Right lobe of liver (tissue), 6 donors: Measurements from ENCODE around the gene KLF12. TPM values are rescaled to one million over a fixed set of nuclear protein-coding genes. Genes with fewer than 3 reads are reported as not detected.

Source experiments
- ATAC-seq, 4 donors: fragments of 200-7000 bp; cut with Tn5 transposase; one replicate each; pipeline ENCODE4 v1.9.1; 2020; ENCODE audit warnings: mild to moderate bottlenecking in 4 of 4, moderate library complexity in 4 of 4
- DNase-seq, 3 donors: peaks; one replicate each; pipeline ENCODE4 v3.0.0-alpha.2; 2020
- H3K27ac ChIP-seq, 3 donors: fragments of 200-600 bp; one replicate each; pipeline ENCODE4 v1.8.0; 2022
- H3K27me3 ChIP-seq, 2 donors: fragments of 200-600 bp; one replicate each; pipeline ENCODE4 v1.8.0; 2022
- H3K36me3 ChIP-seq, 4 donors: fragments of 200-600 bp; sonication (generic) in 1 of 4; one replicate each; pipeline versions ENCODE4 v1.5.1 to v1.8.0; 2017 to 2022; ENCODE audit warnings: control low read depth in 1 of 4
- H3K4me1 ChIP-seq, 4 donors: fragments of 200-600 bp; sonication (generic) in 1 of 4; one replicate each; pipeline versions ENCODE4 v1.5.1 to v1.8.0; 2017 to 2022; ENCODE audit warnings: control low read depth in 1 of 4
- H3K4me3 ChIP-seq, 3 donors: fragments of 200-600 bp; one replicate each; pipeline ENCODE4 v1.8.0; 2022
- H3K9me3 ChIP-seq, 4 donors: fragments of 200-600 bp; sonication (generic) in 1 of 4; one replicate each; pipeline versions ENCODE4 v1.5.1 to v1.8.0; 2017 to 2022; ENCODE audit warnings: control low read depth in 1 of 4
- CTCF ChIP-seq, 4 donors: fragments of 200-600 bp in 3 of 4; fragments of 450-650 bp in 1 of 4; IDR thresholded peaks; one replicate each; pipeline versions ENCODE4 v1.5.1 to v1.8.0; 2016 to 2022; ENCODE audit warnings: antibody characterized with exemption in 4 of 4, mild to moderate bottlenecking in 2 of 4
- POLR2A ChIP-seq: fragments of 450-650 bp; IDR thresholded peaks from one replicate; pipeline ENCODE4 v1.6.1; 2017; ENCODE audit warnings: antibody characterized with exemption, mild to moderate bottlenecking
- WGBS: methylation state at CpG from one replicate; pipeline ENCODE4 v1.1.6; 2018; ENCODE audit warnings: low coverage, low lambda C conversion rate; ENCODE audit not compliant: insufficient coverage; ENCODE audit errors: missing lambda C conversion rate; 5-methylcytosine and 5-hydroxymethylcytosine counted together
- intact Hi-C, 2 donors: fragments of 100-400 bp; cut with DNase I; formaldehyde crosslinking; loops; one replicate each; pipeline versions ENCODE4 v1.11.2 to v1.14.1; 2022
- total RNA-seq, 6 experiments: library from RNA; depleted of rRNA in 2 of 6; stranded (reverse); fragments of >200 nt in 2 of 6; fragmentation: NEBNext Ultra II Directional in 3 of 6; extraction: Animal tissue kit (Norgen Biotek cat#: 25700) in 3 of 6; gene quantifications; one replicate each; pipeline versions ENCODE4 v1.1.0 to v1.2.4, GENCODE V29; 2016 to 2023
- donor health status: DM: no; HTN: yes; CAD: no.
- donor health status: DM: no; HTN: no; CAD: no.
- donor health status: DM: no; HTN: no; CAD: no.
- donor health status: DM: no; HTN: yes; CAD: no.
- donor health status: DM: no; HTN: yes; CAD: no.

Gene KLF12
- total RNA-seq, 6 experiments from 2014 or later = 6.0 to 20.7 (median 10.4) TPM

- peaks cover 0 to 9% (median 0%) of the 10 kb centered on the region in 4 donors for H3K4me1 ChIP-seq
- ATAC-seq (no peak), DNase-seq (no peak)
- no peak overlapping the region for H3K27ac ChIP-seq
- H3K4me3 ChIP-seq = no peak overlapping the region
- H3K27me3 ChIP-seq = no peaks in the 10 kb centered on the region
- intact Hi-C loops = no loop called here
- TF ChIP-seq CTCF (IDR thresholded peaks at IDR 0.05) (no peak), POLR2A (no peak)
- no peaks in the 10 kb centered on the region for H3K36me3 ChIP-seq
- H3K9me3 ChIP-seq = no peaks in the 10 kb centered on the region
These were observed 37.4 kb upstream of the KLF12 start for GRCh38 chr13:74171641-74172040.

DNA sequence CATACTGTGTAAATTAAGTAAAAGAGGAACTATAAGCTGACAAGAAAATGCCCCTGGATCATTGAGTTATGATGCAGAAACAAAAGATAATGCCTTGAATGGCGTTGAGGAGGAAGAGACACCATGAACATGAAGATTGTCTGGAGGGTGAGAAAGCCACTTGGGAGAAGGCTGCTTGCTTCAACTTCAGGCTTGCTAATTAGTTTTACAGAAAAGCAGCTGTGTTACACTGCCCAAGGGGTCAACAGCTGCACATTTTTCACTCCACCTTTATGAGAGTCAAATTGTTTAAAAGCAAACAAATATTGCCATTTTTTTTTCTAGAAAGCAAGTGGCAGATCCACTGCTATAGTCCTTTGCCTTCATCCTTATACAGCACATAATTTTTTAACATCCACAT lies 35.5 kb upstream of the KLF12 start:
- no peak overlapping the region for H3K27ac ChIP-seq
- TF ChIP-seq CTCF (IDR thresholded peaks at IDR 0.05) (no peak), POLR2A (no peak)
- no peak overlapping the region for H3K4me3 ChIP-seq
- DNase-seq (no peak), ATAC-seq (no peak)
- H3K4me1 ChIP-seq = peaks cover 0 to 9% (median 0%) of the 10 kb centered on the region in 4 donors
- H3K9me3 ChIP-seq = no peaks in the 10 kb centered on the region
- no peaks in the 10 kb centered on the region for H3K27me3 ChIP-seq
- no peaks in the 10 kb centered on the region for H3K36me3 ChIP-seq
- 25% methylated on average over 1 of the region's 1 CpG for WGBS
- intact Hi-C loops = no loop called here

- peak overlapping the region; percentile 14 to 56 (median 49) for H3K4me3 ChIP-seq
- no peak for TF ChIP-seq CTCF (IDR thresholded peaks at IDR 0.05)
- peak; percentile 37 for TF ChIP-seq POLR2A
- intact Hi-C loops = no loop called here
- peak; percentile 92 to 97 (median 96) for ATAC-seq
- 17% methylated on average over 4 of the region's 4 CpGs for WGBS
- H3K36me3 ChIP-seq = no peaks in the 10 kb centered on the region
- H3K4me1 ChIP-seq = peaks cover 0 to 15% (median 0%) of the 10 kb centered on the region in 4 donors
- no peaks in the 10 kb centered on the region for H3K9me3 ChIP-seq
- H3K27ac ChIP-seq = peak overlapping the region in 2 of 3 donors; percentile 35 to 76
- DNase-seq = peak; percentile 40 to 90 (median 77)
- H3K27me3 ChIP-seq = no peaks in the 10 kb centered on the region
These were observed 34.1 kb upstream of the KLF12 start for GRCh38 chr13:74168263-74168675.

DNA sequence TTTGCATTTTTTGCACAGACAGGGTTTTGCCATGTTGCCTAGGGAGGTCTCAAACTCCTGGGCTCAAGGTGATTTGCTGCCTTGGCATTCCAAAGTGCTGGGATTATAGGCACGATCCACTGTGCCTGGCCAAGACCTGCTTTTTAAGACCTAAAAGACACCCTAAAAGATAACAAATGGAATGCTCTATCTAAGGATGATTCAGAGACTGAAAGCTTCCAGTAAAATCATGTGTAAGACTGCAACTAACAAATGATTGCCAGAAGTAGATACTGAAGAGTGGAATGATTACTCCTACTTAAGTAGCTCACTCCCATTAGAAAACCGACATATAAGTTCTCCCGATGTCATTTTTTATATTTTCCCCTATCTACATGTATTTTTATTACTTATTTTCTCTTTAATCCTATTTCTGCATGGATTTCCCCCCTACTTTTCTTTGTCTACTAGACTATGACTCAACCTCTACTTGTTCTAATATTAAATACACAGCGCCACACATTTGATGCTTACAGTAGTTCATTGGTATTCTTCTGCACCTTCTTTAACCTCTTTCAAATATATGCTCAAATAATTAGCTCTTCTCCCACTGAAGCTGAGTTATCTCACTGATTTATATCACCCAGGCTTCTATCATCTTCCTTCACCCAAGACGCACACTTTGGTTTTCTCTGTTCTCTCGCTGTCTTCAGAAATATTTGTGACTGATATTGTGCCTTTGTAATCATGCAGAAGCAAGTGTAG lies 32.2 kb upstream of the KLF12 start:
- H3K27ac ChIP-seq = peak overlapping the region in 2 of 3 donors; percentile 2 to 54
- WGBS = 38% methylated on average over 6 of the region's 6 CpGs
- H3K27me3 ChIP-seq = no peaks in the 10 kb centered on the region
- intact Hi-C loops = no loop called here
- H3K9me3 ChIP-seq = no peaks in the 10 kb centered on the region
- peaks cover 0 to 30% (median 2%) of the 10 kb centered on the region in 4 donors for H3K4me1 ChIP-seq
- H3K4me3 ChIP-seq = peak overlapping the region in 2 of 3 donors; percentile 49 to 56
- ATAC-seq = no peak
- no peak for DNase-seq
- TF ChIP-seq CTCF (IDR thresholded peaks at IDR 0.05) (peak in 1 of 4 donors; percentile 7), POLR2A (no peak)
- no peaks in the 10 kb centered on the region for H3K36me3 ChIP-seq
